Testis (tissue), 3 donors: ENCODE measurements around the gene PRSS12. TPM values are rescaled to one million over a fixed set of nuclear protein-coding genes. Genes with fewer than 3 reads are reported as not detected.

Experiments used
- DNase-seq: peaks from one replicate; pipeline ENCODE4 v3.0.0-alpha.2; 2019
- H3K27ac ChIP-seq, 2 donors: fragments of 200-600 bp; sonication (generic); one replicate each; pipeline ENCODE4 v1.5.1; 2019
- H3K27me3 ChIP-seq: fragments of 200-600 bp; sonication (generic); one replicate; pipeline ENCODE4 v1.5.1; 2019
- H3K36me3 ChIP-seq: fragments of 200-600 bp; sonication (generic); one replicate; pipeline ENCODE4 v1.5.1; 2017; ENCODE audit warnings: low read depth; ENCODE audit errors: missing control alignments
- H3K4me1 ChIP-seq: fragments of 200-600 bp; sonication (generic); one replicate; pipeline ENCODE4 v1.5.1; 2019
- H3K4me3 ChIP-seq, 2 donors: fragments of 200-600 bp; sonication (generic); one replicate each; pipeline ENCODE4 v1.5.1; 2017 to 2019
- H3K9me3 ChIP-seq: fragments of 200-600 bp; sonication (generic); one replicate; pipeline ENCODE4 v1.5.1; 2017
- POLR2A ChIP-seq: fragments of 450-650 bp; IDR thresholded peaks from one replicate; pipeline ENCODE4 v1.6.1; 2017; ENCODE audit warnings: antibody characterized with exemption, mild to moderate bottlenecking, moderate library complexity
- WGBS, 2 donors: methylation state at CpG; one replicate each; pipeline ENCODE4 v1.1.5; 2018; 5-methylcytosine and 5-hydroxymethylcytosine counted together
- intact Hi-C: fragments of 100-400 bp; cut with DNase I; formaldehyde crosslinking; loops from one replicate; pipeline ENCODE4 v1.15.1; 2023; ENCODE audit warnings: low total_unique reads
- polyA plus RNA-seq: library from polyadenylated mRNA; stranded (reverse); fragments of 350-450 nt; fragmentation: Illumina TruSeq; extraction: RNeasy Lipid Tissue Mini Kit (QIAGEN cat#74804); gene quantifications from one replicate; pipeline ENCODE4 v1.2.3, GENCODE V29; 2014; ENCODE audit warnings: low read depth, low replicate concordance; ENCODE audit not compliant: insufficient read depth
- total RNA-seq, 2 donors: library from RNA; depleted of rRNA; stranded (reverse); fragments of >200 nt; gene quantifications; one replicate each; pipeline ENCODE4 v1.2.3, GENCODE V29; 2016
- TF ChIP-seq, protein P1 (sequence below), 3 experiments: fragments of 450-650 bp in 2 of 3; fragments of 200-600 bp in 1 of 3; sonication (generic) in 1 of 3; IDR thresholded peaks; one replicate each; pipeline ENCODE4 v1.5.1; 2016 to 2019; ENCODE audit warnings: antibody characterized with exemption in 3 of 3, mild to moderate bottlenecking in 2 of 3, moderate library complexity in 1 of 3

PRSS12 gene
- total and polyA plus RNA-seq, 3 donors from 2014 or later, result 33.9 to 65.4 (median 41.5) TPM

DNA sequence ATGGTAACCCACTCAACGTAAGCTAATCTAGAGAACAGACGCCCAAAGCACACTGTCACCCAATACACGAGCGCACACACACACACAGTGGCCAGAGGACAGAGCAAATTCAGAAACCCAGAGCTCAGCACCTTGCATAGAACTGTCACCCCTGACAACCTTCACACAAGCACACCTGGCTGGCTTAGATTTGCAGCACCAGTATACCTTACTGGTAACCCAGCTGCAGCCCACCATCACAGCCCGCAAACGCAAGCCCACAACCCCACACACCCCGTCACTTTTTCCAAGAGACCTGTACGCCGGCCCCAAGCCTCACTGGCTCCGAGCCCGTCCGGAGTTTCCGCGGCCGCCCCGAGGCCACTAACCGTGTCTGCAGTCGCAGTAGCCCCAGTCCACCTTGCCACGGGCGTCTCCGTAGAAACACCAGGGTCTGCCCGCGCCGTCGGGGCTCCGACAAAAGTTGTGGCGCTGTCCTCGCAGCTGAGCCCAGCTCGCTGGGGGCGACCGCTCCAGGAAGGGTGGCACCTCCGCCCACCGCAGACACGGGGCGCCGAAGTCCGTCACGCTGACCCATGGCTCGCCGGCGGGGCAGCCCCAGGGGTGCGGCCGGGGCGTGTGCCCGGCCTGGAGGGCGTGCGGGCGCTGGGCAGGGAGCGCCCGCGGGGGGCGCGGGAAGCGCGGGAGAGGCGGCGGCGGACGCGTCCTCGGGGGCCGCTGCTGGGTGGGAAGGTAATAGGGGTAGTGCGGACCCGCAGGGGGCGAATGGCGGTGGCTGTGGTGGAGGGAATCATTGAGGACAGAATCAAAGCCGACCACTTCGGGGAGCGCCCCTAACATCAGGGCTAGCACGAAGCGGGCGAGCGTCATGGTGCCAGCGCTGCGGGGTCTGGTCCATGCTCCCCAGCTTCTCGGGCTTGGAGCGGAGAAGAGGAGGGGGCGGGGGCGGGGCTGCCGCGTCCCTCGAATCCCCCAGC lies 664 bp downstream of the PRSS12 start:
- 4 to 5% methylated on average over 4 to 50 of the region's 82 CpGs for WGBS, 2 donors
- Histone ChIP-seq H3K9me3 (no peaks in the 10 kb centered on the region), H3K36me3 (no peaks in the 10 kb centered on the region), H3K27ac (peak overlapping the region; percentile 71 to 84), H3K27me3 (no peaks in the 10 kb centered on the region), H3K4me3 (peak overlapping the region; percentile 63 to 73), H3K4me1 (peaks cover 4% of the 10 kb centered on the region)
- intact Hi-C loops, result no loop called here
- peak; percentile 63 for DNase-seq
- TF ChIP-seq, protein P1, sequence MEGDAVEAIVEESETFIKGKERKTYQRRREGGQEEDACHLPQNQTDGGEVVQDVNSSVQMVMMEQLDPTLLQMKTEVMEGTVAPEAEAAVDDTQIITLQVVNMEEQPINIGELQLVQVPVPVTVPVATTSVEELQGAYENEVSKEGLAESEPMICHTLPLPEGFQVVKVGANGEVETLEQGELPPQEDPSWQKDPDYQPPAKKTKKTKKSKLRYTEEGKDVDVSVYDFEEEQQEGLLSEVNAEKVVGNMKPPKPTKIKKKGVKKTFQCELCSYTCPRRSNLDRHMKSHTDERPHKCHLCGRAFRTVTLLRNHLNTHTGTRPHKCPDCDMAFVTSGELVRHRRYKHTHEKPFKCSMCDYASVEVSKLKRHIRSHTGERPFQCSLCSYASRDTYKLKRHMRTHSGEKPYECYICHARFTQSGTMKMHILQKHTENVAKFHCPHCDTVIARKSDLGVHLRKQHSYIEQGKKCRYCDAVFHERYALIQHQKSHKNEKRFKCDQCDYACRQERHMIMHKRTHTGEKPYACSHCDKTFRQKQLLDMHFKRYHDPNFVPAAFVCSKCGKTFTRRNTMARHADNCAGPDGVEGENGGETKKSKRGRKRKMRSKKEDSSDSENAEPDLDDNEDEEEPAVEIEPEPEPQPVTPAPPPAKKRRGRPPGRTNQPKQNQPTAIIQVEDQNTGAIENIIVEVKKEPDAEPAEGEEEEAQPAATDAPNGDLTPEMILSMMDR (IDR thresholded peaks at IDR 0.05), result no peak
- TF ChIP-seq POLR2A, result no peak

- TF ChIP-seq POLR2A, result no peak
- TF ChIP-seq, protein P1 (IDR thresholded peaks at IDR 0.05), result no peak
- Histone ChIP-seq H3K4me1 (peaks cover 4% of the 10 kb centered on the region), H3K9me3 (no peaks in the 10 kb centered on the region), H3K36me3 (no peaks in the 10 kb centered on the region), H3K27me3 (no peaks in the 10 kb centered on the region), H3K27ac (no peak overlapping the region), H3K4me3 (no peak overlapping the region)
- 58 to 59% methylated on average over 3 of the region's 3 CpGs for WGBS, 2 donors
- intact Hi-C loops, result no loop called here
- no peak for DNase-seq
Observed at GRCh38 chr4:118350961-118351360, 1.8 kb downstream of the PRSS12 start.

GRCh38 chr4:118348886-118349285 lies 3.9 kb downstream of the PRSS12 start:
- intact Hi-C loops, result no loop called here
- Histone ChIP-seq H3K36me3 (no peaks in the 10 kb centered on the region), H3K4me3 (no peak overlapping the region), H3K27ac (no peak overlapping the region), H3K27me3 (no peaks in the 10 kb centered on the region), H3K9me3 (no peaks in the 10 kb centered on the region), H3K4me1 (peaks cover 4% of the 10 kb centered on the region)
- 92 to 95% methylated on average over 5 of the region's 5 CpGs for WGBS, 2 donors
- DNase-seq, result no peak
- TF ChIP-seq POLR2A, result no peak
- TF ChIP-seq, protein P1 (IDR thresholded peaks at IDR 0.05), result no peak

- DNase-seq, result no peak
- H3K27ac ChIP-seq, result no peak overlapping the region
- no peaks in the 10 kb centered on the region for H3K36me3 ChIP-seq
- H3K9me3 ChIP-seq, result no peaks in the 10 kb centered on the region
- H3K4me3 ChIP-seq, result no peak overlapping the region
- H3K4me1 ChIP-seq, result no peaks in the 10 kb centered on the region
- no peaks in the 10 kb centered on the region for H3K27me3 ChIP-seq
- TF ChIP-seq POLR2A, result no peak
- TF ChIP-seq, protein P1 (IDR thresholded peaks at IDR 0.05), result no peak
- intact Hi-C loops, result no loop called here
- 89 to 95% methylated on average over 4 of the region's 4 CpGs for WGBS, 2 donors
Observed at GRCh38 chr4:118346495-118346894, 6.3 kb downstream of the PRSS12 start.
